GM19099 (cell line): ENCODE data around the gene RALGAPA2.

Source experiments
- POLR2A ChIP-seq: IDR thresholded peaks from 3 replicates; pipeline ENCODE4 v1.6.1; 2011; ENCODE audit warnings: low read depth; ENCODE audit not compliant: insufficient read length; ENCODE audit errors: extremely low read depth

Gene RALGAPA2

GRCh38 chr20:20561841-20562240, 150.6 kb downstream of the RALGAPA2 start:
- no peak for TF ChIP-seq POLR2A

DNA sequence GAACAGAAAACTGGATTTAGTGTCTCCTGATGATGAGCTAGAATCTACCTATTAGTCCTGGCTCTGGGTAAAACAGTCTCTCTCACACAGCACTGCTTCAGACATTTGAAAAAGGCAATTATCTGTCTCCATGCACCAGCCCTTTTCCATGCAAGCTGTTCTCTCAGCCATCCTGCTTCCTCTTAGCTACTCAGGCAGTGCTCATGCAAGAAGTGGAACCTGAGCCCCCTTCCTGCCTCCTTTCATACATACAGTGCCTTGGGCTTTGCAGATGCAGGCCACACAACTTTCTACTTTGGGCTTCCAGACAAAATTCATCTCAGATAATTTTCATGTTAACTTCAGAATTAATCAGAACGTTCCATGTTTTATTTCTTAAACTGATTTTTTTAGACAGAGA, 151.3 kb downstream of the RALGAPA2 start:
- TF ChIP-seq POLR2A = no peak

DNA sequence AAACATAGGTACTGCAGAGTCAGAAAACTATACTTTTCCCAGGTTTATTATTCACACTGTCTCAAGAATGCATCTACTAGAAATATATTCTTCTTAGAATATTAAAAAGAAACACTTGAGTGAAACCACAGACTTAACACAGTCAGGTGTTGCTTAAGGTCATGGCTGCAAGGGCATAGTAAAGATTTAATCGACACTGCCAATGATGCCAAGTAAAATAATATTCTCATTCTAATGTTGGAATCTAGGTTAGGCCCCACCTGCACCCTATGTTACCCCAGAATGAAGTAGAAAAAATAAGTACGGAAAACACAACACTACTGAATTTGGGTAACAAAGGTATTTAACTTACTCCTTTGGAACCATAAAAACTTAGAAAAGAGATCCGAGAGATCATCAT, 155.0 kb downstream of the RALGAPA2 start:
- no peak for TF ChIP-seq POLR2A

GRCh38 chr20:20555838-20556237, 156.6 kb downstream of the RALGAPA2 start:
- no peak for TF ChIP-seq POLR2A

GRCh38 chr20:20554951-20555350, 157.5 kb downstream of the RALGAPA2 start:
- no peak for TF ChIP-seq POLR2A

- TF ChIP-seq POLR2A = no peak
These were observed 158.9 kb downstream of the RALGAPA2 start for GRCh38 chr20:20553541-20553940.

- no peak for TF ChIP-seq POLR2A
These were observed 160.4 kb downstream of the RALGAPA2 start for GRCh38 chr20:20552076-20552475.

DNA sequence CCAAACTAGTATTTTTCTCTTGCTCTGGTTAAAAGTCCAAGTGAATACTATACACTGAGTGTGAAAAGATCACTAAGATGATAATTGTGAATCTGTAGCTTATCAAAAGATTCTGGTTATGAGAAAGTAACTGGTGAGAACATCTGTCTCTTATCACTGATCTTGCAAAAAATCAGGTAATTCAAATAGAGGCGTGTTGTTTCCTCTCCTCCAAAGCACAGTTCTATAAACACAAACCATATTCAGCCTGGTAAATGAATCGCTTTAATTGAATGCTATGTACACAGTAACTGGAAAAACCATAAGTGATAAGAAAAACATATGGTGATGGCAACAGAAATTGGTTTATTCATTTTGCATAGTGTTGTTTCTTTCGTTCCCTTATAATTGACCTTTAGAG, 161.0 kb downstream of the RALGAPA2 start:
- TF ChIP-seq POLR2A = no peak

GRCh38 chr20:20549704-20550103, 162.7 kb downstream of the RALGAPA2 start:
- TF ChIP-seq POLR2A = no peak

DNA sequence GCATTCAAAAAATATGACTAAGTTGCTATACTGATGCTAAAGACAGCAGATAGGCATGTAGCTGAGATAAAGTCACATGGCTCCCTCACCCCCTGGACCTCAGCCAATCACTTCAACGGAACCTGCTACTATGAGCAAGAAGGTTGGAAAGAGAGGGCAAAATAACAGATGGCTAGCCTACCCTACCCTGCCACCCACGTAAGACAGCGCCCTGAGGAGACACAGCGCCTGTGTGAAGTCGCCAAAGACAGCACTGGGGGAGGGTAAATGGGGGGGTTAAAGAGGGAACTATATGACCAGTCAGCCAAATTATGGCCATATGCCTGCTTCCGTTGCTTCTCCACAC, 163.2 kb downstream of the RALGAPA2 start:
- TF ChIP-seq POLR2A = no peak

DNA sequence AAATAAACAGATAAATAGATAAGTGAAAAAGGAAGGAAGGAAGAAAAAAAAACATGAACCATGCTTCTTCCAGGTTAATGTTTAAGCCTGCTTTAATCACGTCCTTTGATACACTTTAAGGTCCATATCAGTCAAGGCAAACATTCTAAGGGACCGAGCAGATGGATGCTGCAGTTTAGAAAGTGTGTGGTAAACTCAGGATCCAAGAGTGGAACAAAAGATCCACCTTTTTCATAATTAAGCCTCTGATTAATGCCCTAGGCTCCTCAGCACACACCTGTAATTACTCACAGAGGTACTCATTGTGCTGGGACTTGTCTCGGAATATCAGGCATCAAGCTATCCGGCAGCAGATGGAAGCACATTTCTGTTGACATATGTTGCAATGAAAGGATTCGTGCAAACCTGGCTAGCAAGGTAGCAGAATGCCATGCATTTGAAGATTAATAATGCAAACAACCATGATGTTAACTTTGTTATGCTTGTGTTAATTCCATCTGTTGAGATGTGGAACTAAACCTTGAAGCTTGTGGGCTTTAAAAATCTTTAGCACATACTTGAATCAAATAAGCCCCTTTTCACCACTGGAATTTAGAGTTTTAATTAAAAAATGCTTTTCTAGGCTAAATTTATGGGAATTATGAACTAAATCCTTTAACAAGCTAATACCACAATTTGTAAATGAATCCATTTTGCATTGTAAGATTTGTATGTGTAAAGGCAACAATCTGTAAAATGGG, 163.7 kb downstream of the RALGAPA2 start:
- no peak for TF ChIP-seq POLR2A

GRCh38 chr20:20547876-20548266, 164.6 kb downstream of the RALGAPA2 start:
- TF ChIP-seq POLR2A = no peak

GRCh38 chr20:20547221-20547875, 165.1 kb downstream of the RALGAPA2 start:
- no peak for TF ChIP-seq POLR2A

- no peak for TF ChIP-seq POLR2A
These were observed 166.0 kb downstream of the RALGAPA2 start for GRCh38 chr20:20546402-20546801.

GRCh38 chr20:20536240-20536933, 176.1 kb downstream of the RALGAPA2 start:
- TF ChIP-seq POLR2A = no peak

DNA sequence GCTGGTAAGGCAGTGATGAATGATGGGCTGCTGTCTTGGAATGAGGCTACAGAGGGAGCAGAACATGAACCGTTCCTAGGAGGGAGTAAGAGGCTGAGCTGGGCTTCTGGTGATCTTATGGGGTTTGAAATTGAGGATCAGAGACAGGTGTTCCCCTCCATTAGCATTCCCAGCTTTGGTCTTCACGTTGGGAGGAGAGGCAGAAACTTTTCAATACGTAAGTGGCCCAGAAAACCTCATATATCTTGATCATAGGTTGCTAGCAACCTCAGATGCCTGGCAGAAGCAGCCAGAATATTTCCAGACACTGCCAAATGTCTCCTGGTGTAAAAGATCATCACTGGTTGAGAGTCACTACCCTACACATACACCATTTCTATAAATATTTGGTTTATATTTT, 177.4 kb downstream of the RALGAPA2 start:
- no peak for TF ChIP-seq POLR2A
